IPS-18c (cell line): ENCODE data around the gene GPR137B.

Experiments used
- H3K4me3 ChIP-seq: 2 replicates; pipeline ENCODE4 v1.7.0; 2013; ENCODE audit warnings: low read depth, mild to moderate bottlenecking, low read length, moderate library complexity; ENCODE audit not compliant: insufficient read depth
- H3K9me3 ChIP-seq: one replicate; pipeline ENCODE4 v1.6.1; 2013; ENCODE audit warnings: mild to moderate bottlenecking, low read length, moderate library complexity; ENCODE audit not compliant: control insufficient read depth, insufficient read depth

Gene GPR137B

DNA sequence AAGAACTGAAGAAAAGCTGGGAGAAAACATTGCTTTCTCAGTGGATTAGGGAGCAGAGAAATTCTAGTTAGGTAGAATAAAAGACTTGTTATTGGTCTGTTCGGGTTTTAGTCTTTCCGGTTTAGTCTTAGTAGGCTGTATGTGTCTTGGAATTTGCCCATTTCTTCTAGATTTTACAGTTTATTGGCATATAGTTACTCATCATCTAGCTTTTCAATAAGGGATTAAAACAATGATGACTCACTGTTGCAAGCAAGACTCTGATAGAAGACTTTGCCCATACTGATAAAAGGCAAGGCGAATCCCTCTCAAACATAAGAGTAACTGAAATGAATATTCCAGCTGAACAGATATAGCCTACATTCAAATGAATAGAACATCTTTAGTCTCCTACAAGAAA lies 62.3 kb downstream of the GPR137B start:
- H3K4me3 ChIP-seq: no peak overlapping the region
- H3K9me3 ChIP-seq: peaks cover 5% of the 10 kb centered on the region

DNA sequence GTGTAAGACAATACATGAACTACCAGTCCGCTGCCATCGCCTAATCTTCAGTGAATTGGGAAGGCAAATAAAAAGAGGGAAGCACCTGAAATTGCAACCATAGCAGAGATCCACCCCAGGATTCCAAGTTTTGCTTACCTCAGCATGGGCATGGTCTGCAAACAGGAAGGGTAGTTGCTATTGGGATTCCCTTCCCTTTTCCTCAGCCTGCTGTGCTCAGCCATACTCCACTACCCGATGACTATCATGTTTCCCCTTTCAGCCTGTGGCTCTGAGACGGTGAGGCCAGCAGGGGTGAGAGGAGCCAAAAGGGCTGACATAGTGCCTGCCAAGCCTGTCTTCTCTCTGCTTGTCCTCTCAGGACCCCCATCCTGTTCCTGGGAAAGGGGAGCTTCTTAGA lies 64.2 kb downstream of the GPR137B start:
- no peaks in the 10 kb centered on the region for H3K9me3 ChIP-seq
- no peak overlapping the region for H3K4me3 ChIP-seq

DNA sequence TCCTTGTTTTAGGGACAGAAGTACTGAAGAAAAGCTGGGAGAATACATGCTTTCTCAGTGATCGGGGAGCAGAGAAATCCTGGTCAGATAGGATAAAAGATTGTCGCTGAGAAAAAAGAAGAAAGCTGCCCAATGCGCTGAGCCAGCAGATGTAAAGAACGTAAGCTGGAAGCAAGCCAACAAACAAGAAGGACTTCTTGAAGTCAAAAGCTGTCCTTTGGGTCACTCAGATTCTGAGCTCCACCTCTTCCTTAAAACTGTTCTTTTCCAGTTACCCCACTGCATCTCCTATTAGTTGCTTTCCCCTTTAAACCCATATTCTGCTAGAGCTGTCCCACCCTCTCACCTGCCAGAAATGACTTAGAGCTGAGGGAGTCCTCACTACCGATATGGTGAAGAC lies 64.8 kb downstream of the GPR137B start:
- Histone ChIP-seq H3K9me3 (no peaks in the 10 kb centered on the region), H3K4me3 (no peak overlapping the region)

- Histone ChIP-seq H3K4me3 (no peak overlapping the region), H3K9me3 (no peaks in the 10 kb centered on the region)
These were observed 65.2 kb downstream of the GPR137B start for GRCh38 chr1:236207569-236207968.

GRCh38 chr1:236209185-236209584 lies 66.8 kb downstream of the GPR137B start:
- no peaks in the 10 kb centered on the region for H3K9me3 ChIP-seq
- no peak overlapping the region for H3K4me3 ChIP-seq

GRCh38 chr1:236209713-236210112 lies 67.4 kb downstream of the GPR137B start:
- no peak overlapping the region for H3K4me3 ChIP-seq
- H3K9me3 ChIP-seq: no peaks in the 10 kb centered on the region

- Histone ChIP-seq H3K4me3 (no peak overlapping the region), H3K9me3 (no peaks in the 10 kb centered on the region)
These were observed 69.5 kb downstream of the GPR137B start for GRCh38 chr1:236211815-236212214.

DNA sequence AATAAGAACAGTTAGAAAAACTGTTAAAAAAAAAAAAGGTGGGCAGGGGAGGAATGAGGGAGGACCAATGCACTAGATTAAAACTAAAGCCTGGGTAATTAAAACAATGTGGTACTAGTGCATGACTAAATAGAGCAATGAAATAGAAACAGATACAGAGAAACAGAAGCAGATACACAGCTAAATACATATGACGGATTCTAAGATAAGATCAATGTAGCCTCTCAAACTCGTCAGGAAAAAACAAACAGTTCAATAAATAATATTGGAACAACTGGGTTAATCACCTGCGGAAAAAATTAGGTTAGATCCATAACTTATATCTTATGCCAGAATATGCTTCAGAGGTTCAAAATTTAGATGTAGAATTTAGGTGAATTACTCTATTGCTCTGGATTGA lies 71.2 kb downstream of the GPR137B start:
- Histone ChIP-seq H3K4me3 (no peak overlapping the region), H3K9me3 (no peaks in the 10 kb centered on the region)

DNA sequence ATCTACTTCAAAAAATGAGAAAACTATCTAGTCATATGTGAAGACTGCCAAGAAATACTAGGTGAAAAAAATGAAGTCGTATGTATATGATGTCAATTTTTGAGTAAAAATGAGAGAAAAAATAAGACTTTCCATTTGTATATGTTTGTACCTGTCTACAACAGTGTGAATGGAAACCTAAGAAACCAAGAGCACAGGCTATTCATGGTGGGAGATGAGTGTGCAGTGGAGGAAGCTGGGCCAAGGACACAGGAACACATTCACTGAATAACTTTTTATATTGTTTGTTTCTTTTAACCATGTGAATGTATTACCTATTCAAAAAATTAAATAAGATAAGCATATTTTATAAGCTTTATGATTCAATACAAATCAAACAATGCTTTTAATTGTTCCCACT lies 72.4 kb downstream of the GPR137B start:
- H3K9me3 ChIP-seq: no peaks in the 10 kb centered on the region
- H3K4me3 ChIP-seq: no peak overlapping the region

DNA sequence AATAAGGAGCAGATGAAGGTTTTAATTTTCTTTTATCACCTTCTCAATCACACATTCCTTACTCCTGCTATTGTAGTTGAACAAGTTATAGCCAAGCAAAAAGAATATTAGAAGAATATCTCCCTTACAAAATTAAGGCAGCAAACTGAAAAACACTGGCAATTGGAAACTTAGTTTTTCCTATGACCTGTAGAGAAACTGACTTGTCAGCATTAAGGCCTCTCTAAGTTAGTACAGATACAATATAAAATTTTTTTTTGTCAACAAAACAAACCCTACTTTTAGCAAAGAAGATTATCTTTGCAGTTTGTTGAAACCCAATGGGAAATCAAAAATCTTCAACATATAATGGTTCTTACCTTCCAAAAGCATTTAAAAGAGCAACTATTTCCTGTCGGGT lies 78.1 kb downstream of the GPR137B start:
- no peaks in the 10 kb centered on the region for H3K9me3 ChIP-seq
- no peak overlapping the region for H3K4me3 ChIP-seq

DNA sequence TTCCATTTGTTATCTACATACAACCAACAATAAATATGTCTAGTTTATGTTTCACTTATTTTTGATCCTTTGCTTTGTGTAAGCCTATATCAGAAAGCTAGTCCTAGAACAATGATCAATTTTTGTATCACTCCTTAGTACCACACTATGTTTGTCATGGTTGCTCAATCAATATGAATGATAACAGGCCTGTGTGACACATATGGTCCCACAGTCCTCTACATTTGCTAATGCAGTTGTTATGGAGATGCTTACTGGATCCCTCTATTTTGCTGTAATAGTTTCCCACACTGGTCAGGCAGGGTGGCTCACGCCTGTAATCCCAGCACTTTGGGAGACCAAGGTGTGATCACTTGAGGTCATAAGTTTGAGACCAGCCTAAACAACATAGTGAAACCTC lies 80.3 kb downstream of the GPR137B start:
- Histone ChIP-seq H3K4me3 (no peak overlapping the region), H3K9me3 (no peaks in the 10 kb centered on the region)

- no peak overlapping the region for H3K4me3 ChIP-seq
- H3K9me3 ChIP-seq: peaks cover 2% of the 10 kb centered on the region
These were observed 86.1 kb downstream of the GPR137B start for GRCh38 chr1:236228411-236228810.

GRCh38 chr1:236235116-236235515 lies 92.8 kb downstream of the GPR137B start:
- no peaks in the 10 kb centered on the region for H3K9me3 ChIP-seq
- no peak overlapping the region for H3K4me3 ChIP-seq

- Histone ChIP-seq H3K9me3 (no peaks in the 10 kb centered on the region), H3K4me3 (no peak overlapping the region)
These were observed 96.8 kb downstream of the GPR137B start for GRCh38 chr1:236239092-236239585.

GRCh38 chr1:236240675-236241074 lies 98.3 kb downstream of the GPR137B start:
- Histone ChIP-seq H3K9me3 (no peaks in the 10 kb centered on the region), H3K4me3 (no peak overlapping the region)

- H3K9me3 ChIP-seq: no peaks in the 10 kb centered on the region
- H3K4me3 ChIP-seq: no peak overlapping the region
These were observed 100.2 kb downstream of the GPR137B start for GRCh38 chr1:236242568-236242967.

- H3K9me3 ChIP-seq: no peaks in the 10 kb centered on the region
- no peak overlapping the region for H3K4me3 ChIP-seq
These were observed 104.9 kb downstream of the GPR137B start for GRCh38 chr1:236247286-236247685.

DNA sequence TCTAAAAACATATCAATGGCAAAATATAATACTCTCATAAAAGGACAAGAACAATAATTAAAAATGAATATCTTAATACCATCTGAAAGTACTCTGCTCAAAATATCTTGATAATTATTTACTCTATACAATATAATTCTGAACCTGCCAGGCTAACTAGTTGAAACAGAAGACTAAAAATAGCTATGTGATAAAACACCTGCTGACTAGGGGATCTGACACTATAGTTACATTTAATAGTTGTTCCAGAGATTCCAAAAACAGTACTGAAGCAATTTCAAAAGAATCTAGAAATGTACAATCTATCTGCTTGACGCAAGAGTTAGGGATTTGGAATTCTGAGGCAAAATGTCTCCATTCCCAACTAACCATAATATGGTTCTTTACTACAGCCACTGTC lies 109.2 kb downstream of the GPR137B start:
- no peak overlapping the region for H3K4me3 ChIP-seq

GRCh38 chr1:236253119-236253518 lies 110.8 kb downstream of the GPR137B start:
- H3K4me3 ChIP-seq: no peak overlapping the region
- no peaks in the 10 kb centered on the region for H3K9me3 ChIP-seq

More for the DNA sequence above, 109.2 kb downstream of the GPR137B start:
- no peaks in the 10 kb centered on the region for H3K9me3 ChIP-seq
